HG03457 (cell line): ENCODE data around the gene SEL1L2.

Experiments
- ATAC-seq: cut with Tn5 transposase; IDR thresholded peaks from one replicate; pipeline ENCODE4 v1.9.1; 2021; ENCODE audit warnings: moderate number of reproducible peaks; ENCODE audit not compliant: unreplicated experiment

The SEL1L2 gene

GRCh38 chr20:13822459-13822858, 168.0 kb downstream of the SEL1L2 start:
- no peak for ATAC-seq

- ATAC-seq: no peak
These were observed 168.5 kb downstream of the SEL1L2 start for GRCh38 chr20:13821876-13822275.

GRCh38 chr20:13819885-13820645, 170.3 kb downstream of the SEL1L2 start:
- ATAC-seq: peak; percentile 81

- no peak for ATAC-seq
These were observed 173.1 kb downstream of the SEL1L2 start for GRCh38 chr20:13817342-13817741.

- no peak for ATAC-seq
These were observed 173.7 kb downstream of the SEL1L2 start for GRCh38 chr20:13816757-13817156.

GRCh38 chr20:13814672-13815071, 175.7 kb downstream of the SEL1L2 start:
- no peak for ATAC-seq

GRCh38 chr20:13813910-13814309, 176.5 kb downstream of the SEL1L2 start:
- no peak for ATAC-seq

- ATAC-seq: no peak
These were observed 180.0 kb downstream of the SEL1L2 start for GRCh38 chr20:13810446-13810845.

GRCh38 chr20:13809855-13810254, 180.6 kb downstream of the SEL1L2 start:
- no peak for ATAC-seq

GRCh38 chr20:13809373-13809772, 181.0 kb downstream of the SEL1L2 start:
- no peak for ATAC-seq

GRCh38 chr20:13800728-13801134, 189.7 kb downstream of the SEL1L2 start:
- ATAC-seq: no peak

- ATAC-seq: no peak
These were observed 190.4 kb downstream of the SEL1L2 start for GRCh38 chr20:13799974-13800373.
